ENCODE results near the gene MRPL2. TPM values are rescaled to one million over a fixed set of nuclear protein-coding genes. Genes with fewer than 3 reads are reported as not detected.

The MRPL2 gene
- total and polyA plus RNA-seq, 10 donors, result 11.0 to 53.9 (median 38.0) TPM

GRCh38 chr6:43091436-43091991 is 32.3 kb upstream of the MRPL2 start:
- Histone ChIP-seq H3K4me3 (no peak overlapping the region), H3K36me3 (no peaks in the 10 kb centered on the region), H3K27ac (no peak overlapping the region), H3K4me1 (peaks cover 0 to 40% (median 9%) of the 10 kb centered on the region in 6 donors), H3K9me3 (no peaks in the 10 kb centered on the region), H3K27me3 (replicated peaks in 1 of 7) (no peaks in the 10 kb centered on the region)
- DNase-seq, result peak; percentile 31
- intact Hi-C loops (cut with DNase I; ENCODE audit: low total_unique reads), result no loop called here
- TF ChIP-seq POLR2A (IDR thresholded peaks at IDR 0.05) (no peak), POLR2AphosphoS5 (IDR thresholded peaks at IDR 0.05) (no peak)
- TF ChIP-seq, protein P1, sequence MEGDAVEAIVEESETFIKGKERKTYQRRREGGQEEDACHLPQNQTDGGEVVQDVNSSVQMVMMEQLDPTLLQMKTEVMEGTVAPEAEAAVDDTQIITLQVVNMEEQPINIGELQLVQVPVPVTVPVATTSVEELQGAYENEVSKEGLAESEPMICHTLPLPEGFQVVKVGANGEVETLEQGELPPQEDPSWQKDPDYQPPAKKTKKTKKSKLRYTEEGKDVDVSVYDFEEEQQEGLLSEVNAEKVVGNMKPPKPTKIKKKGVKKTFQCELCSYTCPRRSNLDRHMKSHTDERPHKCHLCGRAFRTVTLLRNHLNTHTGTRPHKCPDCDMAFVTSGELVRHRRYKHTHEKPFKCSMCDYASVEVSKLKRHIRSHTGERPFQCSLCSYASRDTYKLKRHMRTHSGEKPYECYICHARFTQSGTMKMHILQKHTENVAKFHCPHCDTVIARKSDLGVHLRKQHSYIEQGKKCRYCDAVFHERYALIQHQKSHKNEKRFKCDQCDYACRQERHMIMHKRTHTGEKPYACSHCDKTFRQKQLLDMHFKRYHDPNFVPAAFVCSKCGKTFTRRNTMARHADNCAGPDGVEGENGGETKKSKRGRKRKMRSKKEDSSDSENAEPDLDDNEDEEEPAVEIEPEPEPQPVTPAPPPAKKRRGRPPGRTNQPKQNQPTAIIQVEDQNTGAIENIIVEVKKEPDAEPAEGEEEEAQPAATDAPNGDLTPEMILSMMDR (IDR thresholded peaks at IDR 0.05 in 8 of 11, conservative IDR thresholded peaks at IDR 0.05 in 3 of 11), result no peak
- WGBS, 5 donors, result 75 to 86% (median 83%) methylated on average over 10 of the region's 10 CpGs

- DNase-seq, result peak; percentile 24
- H3K36me3 ChIP-seq, result no peaks in the 10 kb centered on the region
- intact Hi-C loops (cut with DNase I; ENCODE audit: low total_unique reads), result no loop called here
- peak overlapping the region in 1 of 8 donors; percentile 3 for H3K27ac ChIP-seq
- H3K4me3 ChIP-seq, result no peak overlapping the region
- no peaks in the 10 kb centered on the region for H3K9me3 ChIP-seq
- TF ChIP-seq POLR2A (IDR thresholded peaks at IDR 0.05) (no peak), POLR2AphosphoS5 (IDR thresholded peaks at IDR 0.05) (no peak)
- TF ChIP-seq, protein P1 (IDR thresholded peaks at IDR 0.05 in 8 of 11, conservative IDR thresholded peaks at IDR 0.05 in 3 of 11), result no peak
- 63 to 78% (median 73%) methylated on average over 5 of the region's 5 CpGs for WGBS, 5 donors
- H3K4me1 ChIP-seq, result peaks cover 0 to 35% (median 9%) of the 10 kb centered on the region in 6 donors
- H3K27me3 ChIP-seq (replicated peaks in 1 of 7), result no peaks in the 10 kb centered on the region
Observed at GRCh38 chr6:43091020-43091419, 31.8 kb upstream of the MRPL2 start.

DNA sequence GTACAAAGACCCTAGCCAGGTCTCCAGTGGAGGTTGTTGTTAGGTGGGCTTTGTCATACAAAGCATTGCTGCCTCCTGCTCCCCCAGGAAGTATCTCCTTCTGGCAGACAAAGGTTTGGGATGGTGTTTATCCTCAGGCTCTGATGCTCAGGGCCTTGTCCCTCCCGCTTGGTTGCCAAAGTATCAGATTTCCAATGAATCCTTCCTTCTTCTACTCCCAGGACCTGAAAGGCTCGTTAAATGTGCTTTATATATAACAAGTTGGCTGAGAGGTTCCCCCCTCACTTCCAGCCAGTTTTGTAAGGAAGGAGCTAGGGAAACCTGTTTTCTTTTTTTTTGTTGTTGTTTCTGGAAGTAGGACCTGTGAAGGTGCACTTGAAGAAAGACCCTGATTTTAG is 31.3 kb upstream of the MRPL2 start:
- H3K4me3 ChIP-seq, result no peak overlapping the region
- DNase-seq, result peak; percentile 19
- H3K4me1 ChIP-seq, result peaks cover 0 to 31% (median 7%) of the 10 kb centered on the region in 6 donors
- H3K9me3 ChIP-seq, result no peaks in the 10 kb centered on the region
- peak overlapping the region in 1 of 8 donors; percentile 3 for H3K27ac ChIP-seq
- no peaks in the 10 kb centered on the region for H3K27me3 ChIP-seq (replicated peaks in 1 of 7)
- intact Hi-C loops (cut with DNase I; ENCODE audit: low total_unique reads), result no loop called here
- TF ChIP-seq POLR2AphosphoS5 (IDR thresholded peaks at IDR 0.05) (no peak), POLR2A (IDR thresholded peaks at IDR 0.05) (no peak)
- H3K36me3 ChIP-seq, result no peaks in the 10 kb centered on the region
- 40 to 82% (median 70%) methylated on average over 2 of the region's 2 CpGs for WGBS, 5 donors

DNA sequence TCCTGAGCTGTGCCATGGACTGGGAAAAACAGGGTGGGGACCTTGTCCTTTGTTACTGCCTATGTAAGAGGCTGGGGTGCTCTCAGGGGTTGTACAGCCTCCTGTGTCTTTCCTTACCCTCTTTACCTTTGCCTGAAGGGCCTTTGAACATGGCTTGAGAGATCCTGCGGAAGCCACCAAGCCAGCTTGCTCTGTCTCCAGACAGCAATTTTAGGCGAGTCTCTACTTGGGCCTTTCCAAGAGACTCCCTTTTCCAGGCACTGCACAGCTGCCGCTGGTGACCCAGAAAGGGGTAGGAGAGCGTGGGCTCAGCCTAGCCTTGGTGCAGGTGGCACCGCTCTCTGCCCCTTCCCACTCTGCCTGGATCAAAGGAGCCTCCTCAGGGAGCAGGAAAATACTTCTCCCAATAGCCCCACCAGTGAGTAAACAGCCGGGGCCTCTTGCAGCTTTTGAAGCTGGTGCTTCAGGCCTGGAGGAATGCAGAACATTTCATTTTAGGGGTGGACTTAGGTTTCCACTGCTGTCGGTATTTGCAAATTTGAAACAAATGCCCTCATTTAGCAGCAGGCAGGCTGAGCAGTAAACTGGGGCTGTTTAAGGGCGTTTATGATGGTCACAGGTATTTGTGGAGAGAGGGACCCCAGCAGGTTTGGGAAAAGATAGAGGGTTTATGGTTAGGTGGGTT is 30.8 kb upstream of the MRPL2 start:
- Histone ChIP-seq H3K36me3 (no peaks in the 10 kb centered on the region), H3K27me3 (replicated peaks in 1 of 7) (no peaks in the 10 kb centered on the region), H3K27ac (peak overlapping the region in 4 of 8 donors; percentile 4 to 36 (median 24)), H3K9me3 (no peaks in the 10 kb centered on the region), H3K4me1 (peaks cover 0 to 26% (median 6%) of the 10 kb centered on the region in 6 donors), H3K4me3 (no peak overlapping the region)
- peak; percentile 40 for DNase-seq
- intact Hi-C loops (cut with DNase I; ENCODE audit: low total_unique reads), result no loop called here
- TF ChIP-seq POLR2A (IDR thresholded peaks at IDR 0.05) (no peak), POLR2AphosphoS5 (IDR thresholded peaks at IDR 0.05) (no peak)
- TF ChIP-seq, protein P1 (IDR thresholded peaks at IDR 0.05 in 8 of 11, conservative IDR thresholded peaks at IDR 0.05 in 3 of 11), result no peak
- 77 to 87% (median 79%) methylated on average over 8 of the region's 8 CpGs for WGBS, 5 donors
